ENCODE results near the gene HCRTR2.
"Not testable (repeated sequence)": the region's sequence is repeated elsewhere in the genome, so short reads cannot be mapped to it uniquely, and the experiment has no call there.

The HCRTR2 gene

DNA sequence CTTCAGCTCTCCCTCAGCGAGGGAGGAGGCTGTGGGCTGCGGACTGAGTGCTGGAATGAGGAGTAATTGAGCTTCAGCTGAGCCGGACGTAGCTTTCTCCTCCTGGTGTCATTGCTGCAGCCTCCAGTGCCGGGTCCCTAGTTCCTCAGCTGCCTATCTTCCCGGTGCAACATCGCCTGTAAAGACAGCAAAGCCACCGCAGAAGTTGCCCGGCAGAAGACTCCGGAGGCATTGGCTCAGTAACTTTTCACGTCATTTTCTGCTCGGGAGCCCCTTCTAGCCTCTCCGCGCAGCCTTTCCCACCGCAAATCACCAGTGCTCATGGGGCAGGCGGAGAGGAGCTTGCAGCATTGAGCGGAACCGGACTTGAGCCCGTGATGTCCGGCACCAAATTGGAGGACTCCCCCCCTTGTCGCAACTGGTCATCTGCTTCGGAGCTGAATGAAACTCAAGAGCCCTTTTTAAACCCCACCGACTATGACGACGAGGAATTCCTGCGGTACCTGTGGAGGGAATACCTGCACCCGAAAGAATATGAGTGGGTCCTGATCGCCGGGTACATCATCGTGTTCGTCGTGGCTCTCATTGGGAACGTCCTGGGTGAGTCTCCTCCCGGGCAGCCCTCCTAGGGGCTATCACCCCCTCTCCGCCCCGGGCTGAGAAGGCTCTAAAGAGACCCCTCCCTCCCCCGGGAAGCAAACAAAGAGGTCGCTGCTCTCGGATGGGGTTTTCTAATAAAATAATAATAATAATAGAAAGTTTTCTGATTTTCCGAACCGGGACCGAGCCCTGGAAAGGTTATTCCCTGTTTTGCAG is at the start of gene HCRTR2:
TSS of gene HCRTR2 (plus strand) at position 305 of the 816 bp plus-strand sequence. CDS start at position 378, 73 bp downstream.
- peak; percentile 3 for DNase-seq

DNA sequence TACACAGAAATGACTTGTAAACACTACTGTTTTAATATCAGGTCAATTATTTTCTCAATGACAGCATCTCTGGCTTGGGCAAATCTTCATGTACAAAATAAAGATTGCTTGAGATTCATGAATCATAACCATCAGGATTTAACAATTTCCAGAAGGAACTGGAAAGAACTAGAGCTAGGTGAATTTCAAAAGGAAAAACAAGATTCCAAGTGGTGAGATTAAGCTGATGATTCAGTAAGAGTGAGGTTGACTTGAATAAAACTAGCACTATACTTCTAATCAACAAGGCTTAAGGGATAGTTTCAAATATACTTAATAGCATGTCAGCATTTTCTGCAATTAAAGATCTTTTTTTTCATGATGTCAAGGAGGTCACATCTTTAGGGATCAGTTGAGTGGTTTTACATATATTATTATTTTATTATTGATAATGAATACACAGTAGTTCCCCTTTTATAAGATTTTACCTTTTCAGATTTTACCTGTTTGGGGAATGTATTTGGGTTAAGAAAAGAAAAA is 43.5 kb upstream of the HCRTR2 start:
- DNase-seq: no peak

DNA sequence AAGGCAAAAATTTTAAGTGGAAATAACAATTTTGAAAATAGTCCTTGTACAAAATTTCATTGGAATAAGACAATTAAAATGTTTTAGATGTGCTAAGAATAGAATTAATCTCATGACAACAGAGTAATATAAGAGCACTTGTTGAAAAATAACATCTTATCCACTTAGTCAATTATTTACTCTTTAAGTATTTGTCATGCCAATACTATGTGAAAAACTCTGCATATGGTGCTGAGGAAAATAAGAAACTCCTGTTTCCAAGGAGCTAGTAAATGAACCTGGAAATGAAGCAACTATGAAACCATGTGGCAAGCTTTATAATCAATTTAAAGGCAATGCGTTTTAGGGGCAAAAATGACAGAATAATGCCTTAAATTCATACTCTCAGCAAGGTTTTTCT is 42.7 kb upstream of the HCRTR2 start:
- no peak for DNase-seq

DNA sequence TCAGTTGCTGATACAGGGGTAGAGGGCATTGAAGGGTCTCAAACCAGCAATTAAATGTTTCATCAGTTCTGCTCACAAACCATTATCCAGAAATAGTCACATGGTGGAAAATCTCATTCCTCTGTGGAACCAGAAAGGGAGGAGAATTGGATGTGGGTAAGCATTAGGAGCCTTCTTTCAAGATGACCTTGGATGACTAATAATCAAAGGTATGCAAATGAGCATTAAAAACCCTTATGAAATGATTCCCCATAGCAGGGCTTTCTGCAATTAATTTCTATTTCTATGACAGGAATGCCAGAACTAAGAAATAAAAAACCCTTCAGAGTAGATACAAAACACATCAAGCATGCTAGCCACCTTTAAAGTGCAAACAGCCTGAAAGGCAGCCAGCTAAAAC is 37.4 kb upstream of the HCRTR2 start:
- DNase-seq: no peak

DNA sequence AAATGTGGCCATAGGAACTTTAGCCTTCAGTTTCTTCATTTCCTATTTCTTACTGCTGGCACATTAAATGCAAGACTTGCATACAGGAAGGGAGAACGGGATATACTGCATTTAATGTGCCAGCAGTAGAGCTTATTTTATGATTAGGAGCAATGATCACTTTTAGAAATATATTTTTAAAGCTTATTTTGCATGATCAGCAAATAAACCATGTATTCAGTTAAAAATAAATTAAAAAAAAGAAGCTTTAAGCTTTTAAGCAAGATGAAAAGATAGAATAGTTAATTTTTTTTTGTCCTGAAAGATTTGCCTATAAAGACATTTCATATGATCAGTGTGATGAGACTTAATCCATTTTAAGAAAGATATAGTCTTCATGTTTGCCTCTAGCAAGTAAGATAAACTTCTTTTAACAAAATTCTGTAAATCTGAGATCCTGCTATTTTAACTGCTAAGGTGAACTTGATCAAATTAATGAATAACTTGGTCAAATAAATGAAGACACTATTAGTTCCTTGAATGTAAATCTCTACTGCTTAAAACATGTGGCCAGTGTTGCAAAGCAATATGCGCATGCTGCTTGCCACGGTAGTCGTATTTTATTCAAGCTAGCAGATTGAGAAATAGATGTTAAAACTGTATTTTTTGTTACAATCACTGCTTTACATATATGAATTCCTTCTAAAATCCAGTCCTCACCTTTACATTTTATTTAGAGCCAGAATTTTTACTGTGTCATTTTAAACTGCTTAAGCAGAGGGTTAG is 36.2 kb upstream of the HCRTR2 start:
- no peak for DNase-seq

DNA sequence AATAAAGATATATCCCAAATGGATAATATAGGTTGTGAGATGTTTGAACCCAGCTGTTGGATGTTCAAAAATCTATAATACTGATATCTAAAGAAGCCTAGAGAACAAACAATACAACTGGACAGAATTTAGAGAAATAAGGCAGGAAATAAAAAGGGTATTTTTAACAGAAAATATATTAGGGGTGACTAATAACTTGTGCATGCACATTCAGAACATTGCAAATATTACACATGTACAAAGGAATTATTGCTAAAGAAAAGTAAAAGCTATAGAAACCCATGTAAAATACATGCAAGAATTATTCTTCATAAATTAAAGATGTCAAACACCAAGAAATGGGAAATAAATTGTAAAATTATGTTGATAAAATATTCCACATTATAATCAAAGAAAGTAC is 32.7 kb upstream of the HCRTR2 start:
- DNase-seq: no peak

DNA sequence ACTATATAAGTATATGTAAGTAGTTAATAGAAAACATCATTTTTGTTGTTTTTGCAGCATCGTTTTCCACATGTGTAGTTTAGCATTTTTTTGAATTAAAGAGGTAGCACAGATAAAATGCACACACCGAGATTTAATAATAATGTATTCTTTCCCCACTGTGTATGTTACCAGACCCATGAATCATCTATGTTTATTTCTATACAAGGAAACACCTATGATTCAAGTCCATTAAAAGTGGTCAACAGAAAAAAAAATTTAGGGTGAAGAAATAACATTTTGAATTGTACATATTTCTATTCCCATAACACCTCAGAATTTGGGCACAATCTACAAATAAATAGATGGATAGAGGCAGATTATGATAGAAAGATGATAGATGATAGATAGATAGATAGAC is 31.7 kb upstream of the HCRTR2 start:
- DNase-seq: no peak

DNA sequence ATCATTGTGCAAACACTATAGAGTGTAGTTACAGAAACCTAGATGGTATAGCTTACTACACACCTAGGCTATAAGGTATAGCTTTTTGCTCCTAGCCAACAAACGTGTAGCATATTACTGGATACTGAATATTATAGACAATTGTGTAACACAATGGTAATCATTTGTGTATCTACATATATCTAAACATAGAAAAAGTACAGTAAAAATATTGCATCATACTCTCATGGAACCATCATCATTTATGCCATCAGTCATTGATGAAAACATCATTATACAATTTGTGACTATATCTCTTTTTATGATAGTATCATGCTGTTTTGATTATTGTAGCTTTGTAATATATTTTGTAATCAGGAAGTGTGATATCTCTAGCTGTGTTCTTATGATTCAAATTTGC is 21.0 kb upstream of the HCRTR2 start:
- no peak for DNase-seq

DNA sequence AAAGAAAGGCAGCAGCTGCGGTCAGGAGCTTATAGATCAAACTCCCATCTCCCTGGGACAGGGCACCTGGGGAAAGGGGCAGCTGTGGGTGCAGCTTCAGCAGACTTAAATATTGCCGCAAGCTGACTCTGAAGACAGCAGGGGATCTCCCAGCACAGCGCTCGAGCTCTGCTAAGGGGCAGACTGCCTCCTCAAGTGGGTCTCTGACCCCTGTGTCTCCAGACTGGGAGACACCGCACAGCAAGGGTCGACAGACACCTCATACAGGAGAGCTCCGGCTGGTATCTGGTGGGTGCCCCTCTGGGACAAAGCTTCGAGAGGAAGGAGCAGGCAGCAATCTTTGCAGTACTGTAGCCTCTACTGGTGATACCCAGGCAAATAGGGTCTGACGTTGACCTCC is 15.5 kb upstream of the HCRTR2 start:
- not testable (repeated sequence) for DNase-seq

DNA sequence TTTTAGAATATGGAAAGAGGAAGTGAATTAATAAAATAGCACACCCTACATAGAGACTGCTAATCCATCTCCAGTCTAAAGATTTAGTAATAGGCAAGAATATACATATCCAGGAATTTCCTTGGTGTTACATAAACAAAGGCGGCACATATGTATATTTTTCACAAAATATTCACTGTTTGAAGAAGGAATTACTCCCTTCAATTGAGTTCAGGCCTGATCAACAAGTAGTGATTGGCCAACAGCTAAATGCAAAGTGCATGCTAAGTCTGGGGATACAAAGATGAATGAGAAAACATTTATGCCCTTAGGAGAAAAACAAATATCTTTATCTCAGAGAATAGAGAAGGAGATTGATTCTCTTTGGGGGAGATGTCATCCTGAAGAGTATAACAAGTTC is 6.5 kb upstream of the HCRTR2 start:
- DNase-seq: no peak

DNA sequence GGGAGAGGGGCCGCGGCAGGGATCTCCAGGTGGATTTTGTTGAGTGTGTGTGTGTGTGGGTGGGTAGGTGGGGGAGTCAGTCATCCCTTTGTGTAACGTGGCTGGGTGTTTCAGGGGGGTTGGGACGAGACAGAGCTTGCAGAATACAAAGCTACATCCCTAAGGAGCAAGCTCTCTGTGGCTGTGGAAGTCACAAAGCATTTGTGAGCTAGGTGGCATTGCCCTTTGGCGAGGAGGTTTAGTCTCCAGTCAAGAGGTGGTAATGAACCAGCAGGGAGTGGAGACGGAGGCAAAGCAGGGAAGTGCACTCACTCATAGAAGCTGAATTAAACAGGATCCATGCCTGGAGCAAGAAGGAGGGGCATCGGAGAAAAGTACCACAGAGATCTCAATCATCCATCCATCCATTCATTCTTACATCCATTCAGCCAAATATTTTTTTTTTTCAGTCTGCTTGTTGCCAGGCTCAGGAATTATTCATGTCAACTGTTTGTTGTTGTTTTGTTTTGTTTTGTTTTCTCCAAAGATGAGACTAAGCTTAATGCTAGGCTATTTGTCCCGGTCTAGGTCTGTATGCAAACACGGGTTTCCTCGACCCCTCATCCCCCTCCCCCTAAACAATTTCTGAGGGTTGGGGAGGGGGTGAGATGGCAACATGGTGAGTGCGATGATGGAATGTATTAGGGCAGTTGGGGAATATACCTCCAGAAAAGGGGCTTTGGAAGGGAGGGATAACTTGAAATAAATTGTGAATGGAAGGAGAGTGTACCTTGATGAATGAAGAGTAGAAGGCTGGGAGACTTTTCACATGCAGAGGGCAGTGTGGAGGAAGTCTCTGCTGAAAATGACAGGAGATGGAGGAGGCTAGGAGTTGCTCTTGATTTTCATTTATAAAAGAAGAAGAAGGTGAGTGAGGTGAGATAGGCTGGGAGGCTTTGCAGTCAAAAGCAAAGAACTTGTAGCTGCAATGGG is 1.0 kb downstream of the HCRTR2 start:
- no peak for DNase-seq

DNA sequence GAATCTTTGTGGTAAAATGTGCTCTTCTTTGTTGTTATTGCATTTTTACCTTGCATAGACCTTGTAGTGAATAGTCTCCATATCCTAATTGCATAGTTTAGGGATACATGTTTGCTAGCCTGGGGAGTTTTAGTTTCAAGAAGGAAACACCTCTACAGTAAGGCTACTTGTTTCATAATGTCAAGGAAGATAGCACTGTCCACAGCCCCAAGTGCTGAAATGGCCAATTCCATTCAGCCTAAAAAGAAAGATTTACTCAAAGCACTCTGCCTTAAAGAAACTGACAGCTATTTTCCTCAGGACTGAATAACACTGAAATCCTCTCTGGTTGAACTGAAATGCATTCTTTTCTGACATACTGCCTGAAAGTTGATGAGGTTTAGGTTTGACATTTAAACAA is 2.6 kb downstream of the HCRTR2 start:
- peak; percentile 8 for DNase-seq

DNA sequence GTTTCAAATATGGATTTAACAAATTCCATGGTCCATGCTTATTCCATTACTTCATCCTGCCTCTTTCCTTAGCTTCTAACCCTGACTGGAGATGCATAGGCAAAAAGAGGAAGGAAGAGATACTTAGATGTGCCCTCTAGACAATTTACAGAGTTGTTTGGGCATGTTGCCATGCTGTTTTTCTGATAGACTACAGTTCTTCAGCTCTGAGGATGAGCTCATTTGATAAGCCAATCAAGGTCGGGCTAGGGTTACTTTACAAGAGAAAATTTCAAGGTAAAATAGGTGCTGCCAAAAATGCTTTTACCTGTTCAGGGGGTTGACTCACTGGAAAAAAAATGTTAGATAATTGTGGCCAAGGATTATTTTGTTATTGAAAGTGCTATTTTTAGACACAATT is 5.9 kb downstream of the HCRTR2 start:
- peak; percentile 8 for DNase-seq

DNA sequence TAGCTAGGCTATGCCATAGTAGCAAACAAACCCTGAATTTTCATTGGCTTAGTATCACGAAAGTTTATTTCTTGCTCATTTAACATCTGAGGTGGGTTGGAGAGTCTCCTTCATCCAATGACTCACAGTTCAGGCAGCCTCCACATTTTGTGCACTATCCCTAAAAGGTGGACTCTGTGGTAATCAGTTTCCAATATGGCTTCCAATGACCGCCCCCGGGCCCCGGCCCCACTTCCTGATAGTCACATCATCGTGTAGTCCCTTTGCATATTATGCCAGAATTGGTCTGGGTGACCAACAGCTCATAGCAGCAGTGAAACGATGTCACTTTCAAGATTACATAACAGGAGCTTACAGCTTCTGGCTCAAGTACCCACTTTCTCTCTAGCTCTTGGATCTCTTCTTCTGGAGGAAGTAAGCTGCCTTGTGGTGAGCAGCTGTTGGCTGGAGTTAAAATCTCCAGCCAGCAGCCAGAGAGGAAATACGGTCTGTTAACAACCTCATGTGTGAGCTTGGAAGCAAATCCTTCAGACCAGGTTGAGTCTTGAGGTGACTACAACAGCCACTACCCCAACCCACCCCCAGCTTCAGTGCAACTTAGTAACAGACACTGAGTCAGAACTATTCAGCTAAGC is 7.8 kb downstream of the HCRTR2 start:
- DNase-seq: peak; percentile 60

DNA sequence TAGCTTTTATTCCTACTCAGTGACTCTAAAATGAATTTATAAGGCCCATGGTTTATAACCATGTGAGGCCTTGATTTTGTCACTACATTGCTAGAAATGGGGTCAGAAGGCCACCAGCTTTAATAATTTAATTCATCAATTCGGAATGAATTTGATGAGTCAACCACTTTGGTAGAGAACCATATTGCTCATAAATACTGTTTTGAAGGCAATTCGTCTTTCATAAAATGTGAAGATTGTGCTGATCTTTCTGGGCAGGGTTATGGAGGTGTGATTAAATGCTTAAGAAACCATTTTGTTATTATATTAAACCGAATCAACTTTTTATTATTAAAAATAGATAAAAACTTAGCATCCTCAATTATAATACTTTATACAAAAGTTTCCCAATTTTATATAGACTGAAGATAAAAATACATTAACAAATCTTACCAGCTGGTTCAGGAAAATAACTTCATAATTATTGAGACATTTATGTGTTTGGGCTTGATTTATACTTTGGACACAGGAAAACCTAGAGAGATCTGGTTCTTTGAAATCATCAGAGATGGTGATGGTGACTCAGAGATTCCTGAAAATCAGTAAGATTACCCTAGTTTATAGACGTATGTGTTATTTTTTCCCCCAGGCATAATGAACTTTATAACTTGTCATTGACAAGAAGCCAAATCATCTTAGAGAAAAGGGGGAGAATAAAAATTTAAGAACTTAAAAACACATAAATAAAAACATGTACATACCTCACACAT is 10.6 kb downstream of the HCRTR2 start:
- no peak for DNase-seq

DNA sequence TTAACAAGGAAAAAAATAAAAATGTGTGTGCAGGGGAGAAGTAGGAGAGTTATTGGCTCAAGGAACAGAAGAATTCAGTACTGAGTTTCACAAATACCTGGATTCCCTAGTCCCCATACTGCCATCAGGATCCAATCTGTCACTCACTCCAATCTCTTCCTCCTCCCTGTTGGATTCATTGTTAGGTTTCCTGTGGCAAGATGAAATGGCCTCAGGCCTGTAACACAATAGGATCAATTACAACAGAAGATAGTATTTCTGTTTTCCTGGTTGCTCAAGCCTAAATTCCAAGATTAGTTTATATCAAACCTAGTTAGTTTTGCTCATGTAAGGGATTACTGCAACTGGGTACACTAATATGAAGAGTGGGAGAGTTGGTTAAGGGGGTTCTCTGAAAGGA is 24.4 kb downstream of the HCRTR2 start:
- DNase-seq: no peak

DNA sequence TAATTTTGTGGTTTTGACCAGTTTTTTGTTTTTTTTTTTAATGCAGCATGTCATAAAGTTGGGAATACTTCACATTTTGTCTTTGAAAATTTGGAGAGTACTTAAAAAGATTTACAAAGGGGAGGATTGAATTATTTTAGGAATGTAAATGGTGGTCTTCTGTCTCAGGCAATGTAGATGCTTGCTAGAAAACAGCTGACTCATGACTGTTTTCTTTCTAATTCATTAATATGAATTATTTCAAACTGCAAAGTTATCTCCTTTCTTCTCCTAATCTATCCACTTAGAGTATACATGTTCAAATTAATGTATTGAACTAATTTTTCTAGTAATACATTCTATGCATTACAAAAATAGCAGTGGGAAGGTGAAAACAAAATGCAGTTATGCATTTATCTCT is 24.9 kb downstream of the HCRTR2 start:
- no peak for DNase-seq

DNA sequence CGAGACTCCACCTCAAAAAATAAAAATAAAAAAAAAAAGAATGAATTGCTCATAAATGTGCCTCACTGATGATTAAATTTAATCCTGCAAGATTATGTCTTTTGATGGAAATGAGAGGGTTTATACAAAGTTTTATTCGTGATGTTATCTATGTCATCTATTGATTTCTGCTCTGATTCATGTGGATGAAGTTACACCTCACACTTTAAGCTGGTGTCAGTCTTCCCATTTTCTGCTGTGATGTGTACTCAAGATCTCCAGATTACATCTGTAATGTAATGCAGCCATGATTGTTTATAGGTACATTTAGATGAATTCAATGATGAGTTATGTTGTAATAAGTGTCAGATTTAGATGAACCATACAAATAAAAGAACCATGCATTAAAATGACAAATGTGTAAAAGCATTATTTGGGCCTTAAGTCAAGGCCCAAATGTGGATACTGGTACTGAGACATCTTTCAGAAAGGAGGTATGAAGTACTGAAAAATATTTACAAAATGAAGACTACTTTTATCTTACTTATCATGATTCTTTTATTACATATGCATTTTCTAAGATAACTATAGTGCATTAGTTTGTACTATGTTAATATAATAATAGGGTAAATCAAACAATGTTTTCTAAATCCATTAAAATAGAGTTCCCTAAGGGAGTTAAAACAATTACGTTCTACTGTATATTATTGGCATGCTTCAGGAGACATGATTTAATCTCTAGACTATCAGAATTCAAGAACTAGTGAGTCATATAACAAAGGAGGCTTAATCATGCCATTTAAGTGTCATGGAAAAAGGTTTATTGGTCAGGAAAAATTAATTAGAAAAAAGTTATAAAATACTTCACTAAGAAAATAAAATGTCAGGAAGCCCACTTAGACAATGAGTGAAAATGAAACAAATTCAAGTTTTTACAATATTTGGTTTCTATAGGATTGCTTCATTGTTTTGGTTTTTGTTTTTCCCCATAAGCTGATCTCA is 34.5 kb downstream of the HCRTR2 start:
- DNase-seq: no peak

DNA sequence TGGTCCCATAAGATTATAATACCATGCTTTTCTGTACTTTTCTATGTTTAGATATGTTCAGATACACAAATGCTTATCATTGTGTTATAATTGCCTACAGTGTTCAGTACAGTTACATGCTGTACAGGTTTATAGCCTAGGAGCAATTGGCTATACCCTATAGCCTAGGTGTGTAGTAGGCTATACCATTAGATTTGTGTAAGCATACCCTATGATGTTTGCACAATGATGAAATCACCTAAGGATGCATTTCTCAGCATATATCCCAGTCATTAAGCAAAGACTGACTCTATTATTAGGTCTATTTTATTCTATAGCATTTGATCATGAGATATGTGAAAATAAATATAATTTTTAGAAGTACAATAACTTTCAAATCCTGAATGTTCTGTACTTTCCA is 36.6 kb downstream of the HCRTR2 start:
- DNase-seq: no peak

DNA sequence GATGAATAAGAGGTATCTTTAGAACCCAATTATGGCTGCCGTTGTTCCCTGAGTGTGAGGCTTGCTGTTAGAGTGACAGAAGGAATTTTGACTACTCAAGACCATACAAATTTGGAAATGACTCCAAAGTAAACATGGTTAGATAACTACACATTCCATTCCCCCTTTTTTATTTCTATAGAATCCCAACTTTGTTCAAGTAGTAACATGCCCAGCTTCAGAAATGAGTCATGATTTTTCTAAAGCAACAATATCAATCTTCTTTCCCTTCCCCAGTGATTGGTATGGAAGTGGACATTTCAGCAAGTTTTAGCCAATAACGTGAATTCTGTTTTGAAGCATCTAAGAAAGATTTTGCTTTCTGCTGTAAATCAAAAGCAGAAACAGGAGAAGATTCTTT is 37.8 kb downstream of the HCRTR2 start:
- no peak for DNase-seq
